HG02943 (cell line): Measurements from ENCODE around the gene SIRT1.
A peak's percentile ranks its signal among the peaks of the same experiment; 100 is the strongest.
"Not testable (repeated sequence)": the region's sequence is repeated elsewhere in the genome, so short reads cannot be mapped to it uniquely, and the experiment has no call there.

Experiments used
- ATAC-seq: cut with Tn5 transposase; IDR thresholded peaks from one replicate; pipeline ENCODE4 v1.9.1; 2021; ENCODE audit warnings: mild to moderate bottlenecking, low read depth, moderate library complexity; ENCODE audit not compliant: unreplicated experiment

SIRT1 gene

DNA sequence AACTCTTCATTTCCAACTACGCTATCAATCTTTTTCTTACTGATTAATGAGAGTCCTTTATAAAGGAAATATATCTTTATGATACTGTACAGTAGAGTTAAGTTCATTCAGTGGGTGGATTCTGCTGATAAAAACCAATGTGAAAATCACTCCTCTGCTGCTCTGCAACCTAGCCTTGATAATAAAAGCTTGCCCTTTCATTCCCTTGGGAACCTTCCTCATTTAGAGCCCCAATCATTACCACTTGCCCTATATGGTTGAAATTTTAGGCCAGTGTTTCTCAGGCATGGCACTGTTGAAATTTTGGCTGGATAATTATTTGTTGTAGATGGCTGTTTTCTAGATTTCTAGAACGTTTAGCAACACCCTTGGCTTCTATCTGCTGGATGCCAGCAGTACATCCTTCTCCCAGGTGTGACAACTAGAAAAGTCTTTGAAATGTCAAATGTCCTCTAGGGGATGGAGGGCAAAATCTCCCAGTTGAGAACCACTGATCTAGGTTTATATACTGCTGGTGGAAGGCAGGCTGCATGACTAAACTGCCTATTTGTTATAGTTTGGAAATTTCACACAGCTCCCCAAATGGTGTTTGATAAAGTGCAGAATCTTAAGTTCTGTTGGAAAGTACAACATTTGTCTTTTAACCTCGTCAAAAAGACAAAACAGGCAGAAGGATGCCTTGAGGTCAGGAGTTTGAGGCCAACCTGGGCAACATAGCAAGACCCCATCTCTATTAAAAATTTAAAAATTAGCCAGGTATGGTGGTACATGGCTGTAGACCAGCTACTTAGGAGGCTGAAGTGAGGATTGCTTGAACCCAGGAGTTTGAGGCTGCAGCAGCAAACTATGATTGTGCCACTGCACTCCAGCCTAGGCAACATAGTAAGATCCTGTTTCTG is 8.9 kb upstream of the SIRT1 start:
- no peak for ATAC-seq

DNA sequence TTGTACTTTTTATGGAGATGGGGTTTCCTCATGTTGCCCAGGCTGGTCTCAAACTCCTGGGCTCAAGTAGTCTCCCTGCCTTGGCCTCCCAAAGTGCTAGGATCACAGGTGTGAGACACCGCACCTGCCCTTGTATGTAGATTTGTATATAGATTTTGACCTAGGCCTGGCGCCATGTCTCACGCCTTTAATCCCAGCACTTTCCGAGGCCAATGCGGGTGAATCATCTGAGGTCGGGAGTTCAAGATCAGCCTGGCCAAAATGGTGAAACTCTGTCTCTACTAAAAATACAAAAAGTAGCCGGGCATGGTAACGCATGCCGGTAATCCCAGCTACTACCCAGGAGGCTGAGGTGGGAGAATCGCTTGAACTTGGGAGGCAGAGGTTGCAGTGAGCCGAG is 7.0 kb upstream of the SIRT1 start:
- ATAC-seq = not testable (repeated sequence)

DNA sequence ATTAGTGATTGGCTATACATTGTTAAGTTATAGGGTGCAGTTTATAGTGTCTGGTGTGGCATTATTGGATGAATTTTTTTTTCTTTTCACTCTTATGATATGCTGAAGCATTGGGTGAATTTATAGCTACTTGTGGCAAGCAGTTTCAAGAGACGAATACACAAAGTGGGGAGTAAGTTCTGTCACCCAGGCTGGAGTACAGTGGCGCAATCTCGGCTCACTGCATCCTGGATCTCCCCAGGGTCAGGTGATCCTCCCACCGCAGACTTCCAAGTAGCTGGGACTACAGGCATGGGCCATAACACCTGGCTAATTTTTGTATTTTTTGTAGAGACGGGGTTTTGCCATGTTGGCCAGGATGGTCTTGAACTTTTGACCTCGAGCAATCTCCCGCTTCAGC is 6.3 kb upstream of the SIRT1 start:
- no peak for ATAC-seq

DNA sequence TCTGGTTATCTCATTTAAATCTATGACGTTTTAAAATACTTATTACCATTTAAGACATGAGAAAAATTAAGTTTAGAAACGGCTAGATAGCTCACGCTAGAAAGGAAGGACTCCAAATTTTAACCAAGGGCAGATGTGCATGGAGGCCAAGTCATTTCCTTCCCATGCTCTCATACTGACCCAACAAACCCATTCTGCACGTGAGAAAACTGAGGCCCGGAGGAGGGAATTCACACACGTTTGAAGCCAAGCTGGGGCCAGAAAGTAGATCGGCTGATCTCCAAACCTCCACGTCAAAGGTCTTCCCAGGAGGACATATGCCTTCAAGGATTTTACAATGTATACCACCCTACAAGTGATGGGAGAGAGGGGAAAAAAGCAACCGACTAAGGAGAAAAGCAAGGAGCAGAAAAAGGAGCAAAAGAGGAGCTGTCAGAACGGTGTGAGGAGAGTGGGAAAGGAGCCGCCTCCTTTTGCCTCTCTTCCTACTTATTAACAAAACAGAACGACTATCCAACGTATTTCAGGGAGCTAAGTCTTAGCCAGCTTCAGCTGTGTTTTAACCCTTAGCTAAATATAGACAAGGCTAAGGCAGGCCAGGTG is 645 bp upstream of the SIRT1 start:
- no peak for ATAC-seq

DNA sequence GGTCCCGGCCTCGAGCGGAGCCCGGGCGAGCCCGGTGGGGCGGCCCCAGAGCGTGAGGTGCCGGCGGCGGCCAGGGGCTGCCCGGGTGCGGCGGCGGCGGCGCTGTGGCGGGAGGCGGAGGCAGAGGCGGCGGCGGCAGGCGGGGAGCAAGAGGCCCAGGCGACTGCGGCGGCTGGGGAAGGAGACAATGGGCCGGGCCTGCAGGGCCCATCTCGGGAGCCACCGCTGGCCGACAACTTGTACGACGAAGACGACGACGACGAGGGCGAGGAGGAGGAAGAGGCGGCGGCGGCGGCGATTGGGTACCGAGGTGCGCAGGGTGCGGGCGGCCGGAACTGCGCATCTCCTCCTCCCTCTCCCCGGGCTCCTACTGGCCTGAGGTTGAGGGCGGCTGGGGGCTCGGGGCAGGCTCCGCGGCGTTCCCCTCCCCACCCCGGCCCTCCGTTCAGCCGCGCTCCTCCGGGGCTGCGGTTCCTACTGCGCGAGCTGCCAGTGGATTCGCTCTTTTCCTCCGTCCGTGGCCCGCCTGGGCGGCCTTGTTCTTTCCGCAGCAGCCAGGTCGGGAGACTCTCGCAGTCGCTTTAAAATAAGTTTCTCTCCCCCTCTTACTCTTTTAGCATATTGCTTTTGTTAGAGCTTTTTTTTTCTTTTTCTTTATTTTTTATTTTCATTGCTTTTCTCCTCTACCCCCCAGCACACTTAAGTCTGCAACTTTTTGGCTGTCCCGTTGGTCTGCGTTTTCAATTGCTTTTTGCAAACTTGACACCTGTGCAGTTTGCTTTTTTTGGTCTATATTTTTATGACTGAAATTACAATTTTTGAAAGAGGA is 600 bp downstream of the SIRT1 start:
- ATAC-seq = peak; percentile 68

DNA sequence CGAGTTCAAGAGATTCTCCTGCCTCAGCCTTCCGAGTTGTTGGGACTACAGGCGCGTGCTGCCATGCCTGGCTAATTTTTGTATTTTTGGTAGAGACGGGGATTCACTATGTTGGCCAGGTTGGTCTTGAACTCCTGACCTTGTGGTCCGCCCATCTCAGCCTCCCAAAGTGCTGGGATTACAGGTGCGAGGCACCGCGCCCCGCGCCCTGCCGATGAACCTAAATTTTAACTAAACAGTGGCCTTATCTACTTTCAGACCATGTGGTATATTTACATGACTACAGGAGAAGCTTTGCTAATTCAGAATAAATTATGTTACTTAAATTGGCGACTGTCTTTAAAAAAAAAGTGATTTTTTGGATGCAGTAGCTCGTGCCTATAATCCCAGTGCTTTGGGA is 9.2 kb downstream of the SIRT1 start:
- no peak for ATAC-seq

DNA sequence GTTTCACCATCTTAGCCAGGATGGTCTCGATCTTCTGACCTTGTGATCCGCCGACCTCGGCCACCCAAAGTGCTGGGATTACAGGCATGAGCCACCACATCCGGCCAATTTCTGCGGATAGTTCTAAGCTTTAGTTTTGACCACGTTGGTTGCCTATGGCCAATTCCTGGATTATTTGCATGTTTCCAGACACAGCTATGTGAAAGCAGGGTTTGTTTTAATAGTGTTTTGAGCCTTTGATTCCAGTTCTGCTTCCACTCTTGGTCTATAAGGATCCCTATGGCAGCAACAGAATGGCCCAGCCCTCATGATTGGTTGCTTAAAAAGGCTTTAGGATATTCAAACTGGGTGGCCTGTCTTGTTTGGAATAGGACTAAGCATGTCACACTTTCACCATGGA is 19.1 kb downstream of the SIRT1 start:
- ATAC-seq = no peak

DNA sequence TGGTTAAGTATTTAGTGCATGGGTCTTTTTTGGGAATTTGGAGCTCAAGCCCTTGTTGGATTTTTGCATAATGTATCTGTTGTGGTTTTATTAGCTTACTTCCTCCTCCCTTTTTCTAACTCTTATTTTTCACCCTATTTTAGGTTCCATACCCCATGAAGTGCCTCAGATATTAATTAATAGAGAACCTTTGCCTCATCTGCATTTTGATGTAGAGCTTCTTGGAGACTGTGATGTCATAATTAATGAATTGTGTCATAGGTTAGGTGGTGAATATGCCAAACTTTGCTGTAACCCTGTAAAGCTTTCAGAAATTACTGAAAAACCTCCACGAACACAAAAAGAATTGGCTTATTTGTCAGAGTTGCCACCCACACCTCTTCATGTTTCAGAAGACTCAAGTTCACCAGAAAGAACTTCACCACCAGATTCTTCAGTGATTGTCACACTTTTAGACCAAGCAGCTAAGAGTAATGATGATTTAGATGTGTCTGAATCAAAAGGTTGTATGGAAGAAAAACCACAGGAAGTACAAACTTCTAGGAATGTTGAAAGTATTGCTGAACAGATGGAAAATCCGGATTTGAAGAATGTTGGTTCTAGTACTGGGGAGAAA is 28.0 kb downstream of the SIRT1 start:
- no peak for ATAC-seq

DNA sequence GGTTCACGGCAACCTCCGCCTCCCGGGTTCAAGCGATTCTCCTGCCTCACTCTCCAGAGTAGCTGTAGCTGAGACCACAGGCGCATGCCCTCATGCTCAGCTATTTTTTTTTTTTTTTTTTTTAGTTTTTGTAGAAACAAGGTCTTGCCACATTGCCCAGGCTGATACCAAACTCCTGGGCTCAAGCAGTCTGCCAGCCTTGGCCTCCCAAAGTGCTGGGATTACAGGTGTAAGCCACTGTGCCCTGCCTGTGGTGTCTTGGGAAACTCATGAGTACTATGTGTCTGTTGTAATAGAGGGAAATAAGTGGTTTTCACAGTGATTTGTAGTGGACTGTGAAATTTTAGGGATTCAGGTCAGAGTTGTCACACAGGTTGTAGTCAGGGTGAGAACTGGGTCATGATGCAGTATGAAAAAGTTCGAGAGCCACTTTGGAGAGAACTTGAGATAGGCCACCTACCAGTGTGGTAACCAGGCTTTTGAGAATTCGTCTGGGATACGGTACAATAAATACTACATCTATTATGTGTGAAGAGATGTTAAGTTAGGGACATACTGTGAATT is 30.4 kb downstream of the SIRT1 start:
- no peak for ATAC-seq

DNA sequence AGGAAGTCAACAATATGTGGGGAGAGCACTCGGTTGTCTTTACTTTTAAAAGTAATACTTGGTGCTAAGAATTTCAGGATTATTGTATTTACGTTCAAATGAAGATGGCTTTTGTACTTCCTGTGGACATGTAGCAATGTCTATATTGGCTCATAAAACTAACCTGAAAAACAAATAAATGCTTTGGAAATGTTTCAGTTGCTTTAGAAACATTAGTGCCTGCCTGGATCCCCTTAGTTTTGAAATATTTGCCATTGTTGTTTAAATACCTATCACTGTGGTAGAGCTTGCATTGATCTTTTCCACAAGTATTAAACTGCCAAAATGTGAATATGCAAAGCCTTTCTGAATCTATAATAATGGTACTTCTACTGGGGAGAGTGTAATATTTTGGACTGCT is 32.7 kb downstream of the SIRT1 start:
- no peak for ATAC-seq

DNA sequence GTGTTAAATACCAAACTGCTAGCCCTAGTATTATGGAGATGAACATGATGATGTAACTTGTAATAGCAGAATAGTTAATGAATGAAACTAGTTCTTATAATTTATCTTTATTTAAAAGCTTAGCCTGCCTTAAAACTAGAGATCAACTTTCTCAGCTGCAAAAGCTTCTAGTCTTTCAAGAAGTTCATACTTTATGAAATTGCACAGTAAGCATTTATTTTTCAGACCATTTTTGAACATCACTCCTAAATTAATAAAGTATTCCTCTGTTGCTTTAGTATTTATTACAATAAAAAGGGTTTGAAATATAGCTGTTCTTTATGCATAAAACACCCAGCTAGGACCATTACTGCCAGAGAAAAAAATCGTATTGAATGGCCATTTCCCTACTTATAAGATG is 33.2 kb downstream of the SIRT1 start:
- no peak for ATAC-seq

DNA sequence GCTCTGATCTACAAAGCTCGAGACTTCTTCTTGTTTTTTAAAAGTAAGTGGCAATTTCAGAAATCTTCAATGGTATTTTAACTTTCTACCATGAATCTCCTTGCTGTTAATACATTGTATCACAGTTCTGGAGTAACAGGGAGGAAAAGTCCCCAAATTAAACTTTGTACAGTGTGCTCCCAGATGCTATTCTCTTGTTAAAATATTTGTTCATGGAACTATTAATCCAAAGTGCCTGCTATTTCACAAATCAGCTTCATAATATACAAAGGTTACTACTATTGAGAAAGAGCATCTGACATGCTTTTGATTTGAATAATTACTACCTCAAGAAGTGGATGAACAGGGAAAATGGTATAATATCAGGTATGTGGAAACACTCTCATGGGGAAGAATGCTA is 36.6 kb downstream of the SIRT1 start:
- ATAC-seq = no peak

DNA sequence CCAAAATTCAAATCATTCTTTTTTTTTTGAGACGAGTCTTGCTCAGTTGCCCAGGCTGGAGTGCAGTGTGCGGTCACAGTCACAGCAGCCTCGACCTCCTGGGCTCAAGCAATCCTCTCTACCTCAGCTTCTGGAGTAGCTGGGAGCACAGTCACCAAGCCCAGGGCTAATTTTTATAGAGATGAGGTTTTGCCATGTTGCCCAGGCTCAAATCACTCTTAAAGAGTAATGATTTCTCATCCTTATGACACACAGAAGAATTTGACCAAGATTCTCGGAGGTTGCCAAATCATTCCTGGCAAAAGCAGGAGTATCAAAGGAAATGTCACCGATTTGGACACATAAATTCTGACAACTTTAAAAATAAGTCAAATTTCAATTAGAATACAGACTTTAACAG is 39.1 kb downstream of the SIRT1 start:
- ATAC-seq = no peak

DNA sequence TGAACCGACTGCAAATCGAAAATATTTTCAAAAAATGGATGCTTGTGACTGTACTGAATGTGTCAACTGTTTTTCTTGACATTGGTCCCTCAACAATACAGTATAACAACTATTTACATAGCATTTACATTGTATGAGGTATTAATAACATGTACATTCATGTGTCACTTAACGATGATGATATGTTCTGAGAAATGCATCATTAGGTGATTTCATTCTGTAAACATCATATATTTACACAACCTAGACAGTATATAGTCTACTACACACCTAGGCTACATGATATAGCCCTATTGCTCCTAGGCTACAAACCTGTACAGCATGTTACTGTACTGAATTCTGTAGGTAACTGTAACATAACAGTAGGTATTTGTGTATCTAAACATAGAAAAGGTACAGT is 39.7 kb downstream of the SIRT1 start:
- no peak for ATAC-seq

DNA sequence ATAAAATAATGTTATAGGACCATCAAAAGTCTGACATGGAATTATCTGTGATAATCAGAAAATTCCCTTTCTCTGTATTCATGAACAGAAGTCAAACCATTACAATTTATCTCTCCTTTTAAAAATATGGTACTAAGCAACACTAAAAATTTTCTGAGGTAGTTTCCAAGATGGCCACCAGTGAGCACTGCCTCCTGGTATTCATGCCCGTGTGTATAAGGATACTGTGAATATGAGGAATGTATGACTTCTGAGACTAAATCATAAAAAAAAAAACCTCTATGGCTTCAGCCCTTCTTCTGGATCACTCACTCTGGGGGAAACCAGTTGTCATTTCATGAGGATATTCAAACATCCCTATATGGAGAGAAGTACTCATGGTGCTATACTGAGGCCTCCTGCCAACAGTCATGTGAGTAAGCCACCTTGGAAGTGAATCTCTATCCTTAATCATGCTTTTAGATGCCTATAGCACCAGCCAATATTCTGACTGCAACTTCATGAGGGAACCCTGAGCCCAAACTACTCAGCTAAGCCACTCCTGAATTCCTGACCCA is 41.1 kb downstream of the SIRT1 start:
- ATAC-seq = no peak

DNA sequence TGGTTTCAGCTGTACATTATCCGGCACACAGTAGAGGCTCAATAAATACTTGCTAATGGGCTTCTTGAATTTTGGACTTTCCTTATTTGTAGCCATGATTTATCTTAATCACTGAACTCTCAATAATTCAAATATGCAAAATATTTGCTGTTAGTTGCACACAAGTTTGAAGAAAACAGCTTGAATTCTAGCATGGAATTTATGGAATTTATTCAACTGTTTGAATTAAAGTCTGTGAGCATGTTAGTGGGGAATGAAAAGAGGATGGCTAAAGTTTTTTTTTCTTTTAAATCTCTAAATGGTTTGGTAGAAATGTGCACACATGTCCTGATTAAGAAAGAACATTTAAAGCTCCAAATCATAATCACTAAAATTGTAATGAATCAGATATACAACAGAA is 42.5 kb downstream of the SIRT1 start:
- ATAC-seq = no peak

DNA sequence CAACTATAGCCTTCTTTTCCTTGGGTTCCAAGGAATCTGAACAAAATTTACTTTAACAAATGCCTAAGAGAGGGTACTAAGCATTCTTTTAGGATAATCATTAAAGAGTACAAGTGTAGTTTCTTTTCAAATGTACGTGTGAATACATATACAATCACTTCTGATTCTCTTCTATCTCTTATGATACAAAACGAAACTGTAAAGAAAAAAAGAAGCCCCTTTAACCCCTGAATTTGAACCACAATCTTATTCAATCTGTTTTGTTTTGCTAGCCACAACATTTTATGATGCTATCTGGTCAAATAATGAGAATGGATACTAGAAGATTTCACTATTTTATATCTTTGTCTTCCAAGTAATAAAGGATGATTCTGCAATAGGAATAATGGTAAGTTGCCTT is 48.7 kb downstream of the SIRT1 start:
- no peak for ATAC-seq

DNA sequence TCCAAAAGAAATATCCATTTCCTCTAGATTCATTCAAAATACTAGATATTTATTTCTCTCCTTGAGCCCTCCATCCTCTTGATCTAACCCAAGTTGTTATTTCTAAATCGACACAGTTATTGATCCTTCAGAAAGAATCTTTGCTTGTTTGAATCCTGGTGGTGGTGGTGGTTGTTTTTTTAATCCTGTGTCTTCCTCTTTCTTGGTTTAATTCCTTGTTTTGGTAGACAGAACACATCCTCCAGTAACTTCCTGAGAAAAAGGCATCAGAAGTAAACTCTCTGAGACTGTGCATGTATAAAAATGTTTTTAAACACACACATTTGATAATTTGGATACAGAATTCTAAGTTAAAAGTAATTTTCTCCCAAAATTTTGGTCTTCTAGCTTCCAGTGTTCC is 49.9 kb downstream of the SIRT1 start:
- no peak for ATAC-seq

DNA sequence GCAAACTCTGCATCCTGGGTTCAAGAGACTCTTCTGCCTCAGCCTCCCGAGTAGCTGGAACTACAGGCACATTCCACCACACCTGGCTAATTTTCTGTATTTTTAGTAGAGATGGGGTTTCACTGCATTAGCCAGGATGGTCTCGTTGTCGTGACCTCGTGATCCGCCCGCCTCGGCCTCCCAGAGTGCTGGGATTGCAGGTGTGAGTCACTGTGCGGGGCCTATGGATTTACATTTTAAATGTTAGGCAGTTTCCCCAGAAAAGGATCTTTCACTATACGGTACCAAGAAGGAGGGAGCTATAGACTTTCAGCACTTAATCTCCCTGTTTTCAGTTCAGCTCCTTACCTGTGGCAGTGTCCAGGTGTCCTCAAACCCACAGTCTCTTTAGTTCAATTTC is 50.8 kb downstream of the SIRT1 start:
- ATAC-seq = no peak

DNA sequence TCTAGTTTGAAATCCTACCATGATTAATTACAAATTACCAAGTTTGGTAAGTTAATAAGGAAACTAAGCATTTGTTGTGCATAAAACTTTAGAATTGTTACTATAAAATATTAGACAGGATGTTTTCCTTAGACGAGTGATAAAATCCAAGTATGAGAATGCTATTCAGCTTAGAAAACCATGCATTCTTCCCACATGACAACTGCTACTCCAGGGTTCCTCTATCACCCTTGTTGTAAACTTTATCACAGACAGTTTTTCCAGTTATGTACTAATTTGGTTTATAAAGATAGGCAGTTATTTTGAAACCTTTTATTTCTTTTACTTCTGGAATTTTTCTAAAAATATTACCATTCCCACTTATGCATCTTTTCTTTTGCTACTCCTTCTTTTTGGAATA is 52.0 kb downstream of the SIRT1 start:
- ATAC-seq = no peak
